Activated T-helper 17 cell treated with anti-CD3 and anti-CD28 coated beads, Interleukin-2, amount 50 U/mL, for 72 hours (primary cell): ENCODE measurements around the gene SLC8A3. TPM values are rescaled to one million over a fixed set of nuclear protein-coding genes. Genes with fewer than 3 reads are reported as not detected.

ENCODE experiments used
- ATAC-seq: fragments of 150-1000 bp; cut with Tn5 transposase; replicated peaks from 2 replicates; pipeline ENCODE4 v1.10.0; 2021; ENCODE audit warnings: mild to moderate bottlenecking, moderate library complexity
- H3K27ac Mint-ChIP-seq: one replicate; pipeline ENCODE4 v1.8.0; 2022; ENCODE audit warnings: mixed read lengths
- H3K27me3 Mint-ChIP-seq: one replicate; pipeline ENCODE4 v1.8.0; 2022; ENCODE audit warnings: mixed read lengths
- H3K36me3 Mint-ChIP-seq: one replicate; pipeline ENCODE4 v1.8.0; 2022; ENCODE audit warnings: low read depth, mild to moderate bottlenecking, mixed read lengths
- H3K4me1 Mint-ChIP-seq: one replicate; pipeline ENCODE4 v1.8.0; 2022; ENCODE audit warnings: mixed read lengths
- H3K4me3 Mint-ChIP-seq: one replicate; pipeline ENCODE4 v1.8.0; 2022; ENCODE audit warnings: mild to moderate bottlenecking, mixed read lengths
- H3K9me3 Mint-ChIP-seq: one replicate; pipeline ENCODE4 v1.8.0; 2022; ENCODE audit warnings: mixed read lengths
- total RNA-seq, 2 donors: library from RNA; stranded (reverse); gene quantifications; one replicate each; pipeline ENCODE4 v1.2.3, GENCODE V29; 2022

Gene SLC8A3
- total RNA-seq, 2 donors from 2014 or later = 0.15 to 2.0 TPM

DNA sequence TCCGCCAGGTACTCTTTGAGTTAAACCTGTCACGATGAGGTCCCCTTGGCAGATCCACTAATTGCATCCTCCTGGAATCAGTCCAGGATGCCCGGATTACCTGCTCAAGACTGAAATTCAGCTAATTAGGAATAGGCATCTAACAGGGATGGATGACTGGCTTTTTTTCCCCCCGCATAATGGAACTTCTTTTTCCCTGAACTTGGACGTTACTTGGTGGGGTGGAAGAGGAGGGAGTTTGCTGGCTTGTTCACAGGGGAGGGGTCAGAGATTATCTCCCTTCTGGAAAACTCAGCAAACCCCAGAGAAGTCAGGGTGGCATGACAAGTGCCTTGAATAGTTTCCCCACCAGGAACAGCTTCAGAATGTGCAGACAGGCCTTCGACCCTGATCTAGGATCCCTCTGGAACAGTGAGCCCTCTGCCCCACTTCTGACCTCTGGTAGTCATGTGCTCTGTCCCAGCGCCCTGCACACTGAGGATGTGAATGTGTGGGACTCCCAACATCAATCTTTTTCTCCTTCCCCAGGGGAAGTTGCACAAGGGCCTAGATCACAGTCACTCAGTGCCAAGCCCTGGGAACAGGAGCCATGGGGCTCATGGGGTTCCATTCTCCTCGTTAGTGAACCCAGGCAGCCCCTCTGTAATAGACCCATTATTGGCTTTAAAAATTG, 167.1 kb downstream of the SLC8A3 start:
- ATAC-seq = no peak
- H3K9me3 Mint-ChIP-seq = no peaks in the 10 kb centered on the region
- H3K4me1 Mint-ChIP-seq = peaks cover 8% of the 10 kb centered on the region
- no peaks in the 10 kb centered on the region for H3K36me3 Mint-ChIP-seq
- no peak overlapping the region for H3K27ac Mint-ChIP-seq
- peaks cover 8% of the 10 kb centered on the region for H3K27me3 Mint-ChIP-seq
- no peak overlapping the region for H3K4me3 Mint-ChIP-seq

DNA sequence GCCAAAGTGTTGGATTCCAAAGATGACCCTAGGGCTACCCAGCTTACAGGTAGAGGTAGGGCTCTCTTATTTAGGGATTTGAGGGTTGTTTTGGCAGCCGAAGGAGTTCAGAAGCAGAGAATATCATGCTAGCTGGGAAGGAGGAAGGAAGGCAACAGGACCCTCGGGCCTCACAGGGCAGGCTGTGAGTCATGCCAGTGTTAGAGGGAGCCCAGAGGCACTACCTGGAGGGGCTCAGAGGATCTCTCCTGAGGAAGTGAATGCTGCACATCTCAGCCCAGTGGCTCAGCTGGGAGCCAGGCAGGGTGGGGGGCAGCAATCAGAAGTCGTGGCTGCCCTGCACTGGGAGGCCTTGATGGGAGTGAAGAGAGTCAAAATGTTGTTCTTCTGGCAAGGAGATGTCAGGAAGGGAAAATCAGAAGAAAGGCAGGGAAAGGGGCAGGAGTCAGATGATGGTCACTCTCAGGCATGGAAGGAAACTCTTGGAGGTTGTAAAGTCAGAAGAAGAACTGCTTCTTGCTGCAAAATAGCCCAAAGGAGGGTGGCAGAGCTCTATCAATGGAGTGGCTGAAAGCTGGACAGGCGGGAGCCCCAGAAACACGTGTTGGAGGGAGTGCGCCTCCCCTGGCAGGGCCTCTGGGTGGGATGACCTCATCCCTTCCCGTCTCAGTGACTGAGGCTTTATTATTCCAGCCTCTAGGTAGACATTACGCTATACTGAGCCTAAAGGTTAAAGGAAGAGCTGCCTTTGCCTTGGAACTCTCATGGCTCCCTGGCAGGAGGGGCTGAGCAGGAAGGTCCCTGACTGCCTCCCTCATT, 168.2 kb downstream of the SLC8A3 start:
- H3K4me1 Mint-ChIP-seq = peaks cover 8% of the 10 kb centered on the region
- H3K4me3 Mint-ChIP-seq = no peak overlapping the region

GRCh38 chr14:70019695-70020094, 169.1 kb downstream of the SLC8A3 start:
- no peaks in the 10 kb centered on the region for H3K9me3 Mint-ChIP-seq
- no peak overlapping the region for H3K27ac Mint-ChIP-seq
- no peaks in the 10 kb centered on the region for H3K36me3 Mint-ChIP-seq
- no peak for ATAC-seq
- H3K4me3 Mint-ChIP-seq = no peak overlapping the region
- H3K4me1 Mint-ChIP-seq = peaks cover 8% of the 10 kb centered on the region
- peaks cover 15% of the 10 kb centered on the region for H3K27me3 Mint-ChIP-seq

More for the DNA sequence above, 168.2 kb downstream of the SLC8A3 start:
- Mint-ChIP-seq H3K27me3 (peaks cover 8% of the 10 kb centered on the region), H3K36me3 (no peaks in the 10 kb centered on the region), H3K9me3 (no peaks in the 10 kb centered on the region), H3K27ac (no peak overlapping the region)
- no peak for ATAC-seq

- peak; percentile 43 for ATAC-seq
- Mint-ChIP-seq H3K36me3 (no peaks in the 10 kb centered on the region), H3K4me3 (no peak overlapping the region), H3K27me3 (peaks cover 15% of the 10 kb centered on the region), H3K9me3 (no peaks in the 10 kb centered on the region), H3K27ac (no peak overlapping the region), H3K4me1 (peaks cover 8% of the 10 kb centered on the region)
These were observed 170.0 kb downstream of the SLC8A3 start for GRCh38 chr14:70018713-70019211.

DNA sequence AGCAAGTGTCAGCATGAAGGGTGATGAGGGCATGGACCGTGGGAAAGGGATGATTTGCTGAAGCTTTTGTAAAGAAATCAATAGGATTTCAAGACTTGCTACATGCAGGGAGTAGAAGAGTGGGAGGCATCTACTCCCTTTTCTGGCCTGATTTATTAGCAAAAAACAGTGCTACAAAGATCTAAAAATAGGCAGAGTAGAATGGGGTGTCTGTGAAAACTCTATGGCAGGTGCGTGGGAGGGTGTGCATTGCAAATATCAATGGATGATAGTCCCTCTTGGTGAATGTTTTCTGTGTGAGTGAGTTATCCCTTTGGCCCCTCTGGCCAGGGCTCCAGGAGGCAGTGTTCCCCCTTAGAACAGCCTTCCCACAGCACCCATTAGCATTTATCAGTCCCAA, 170.5 kb downstream of the SLC8A3 start:
- H3K4me1 Mint-ChIP-seq = peaks cover 8% of the 10 kb centered on the region
- no peak overlapping the region for H3K4me3 Mint-ChIP-seq
- no peak overlapping the region for H3K27ac Mint-ChIP-seq
- no peaks in the 10 kb centered on the region for H3K36me3 Mint-ChIP-seq
- no peaks in the 10 kb centered on the region for H3K9me3 Mint-ChIP-seq
- H3K27me3 Mint-ChIP-seq = peaks cover 15% of the 10 kb centered on the region
- ATAC-seq = peak; percentile 9

GRCh38 chr14:70014406-70015095, 174.2 kb downstream of the SLC8A3 start:
- H3K4me3 Mint-ChIP-seq = no peak overlapping the region
- peaks cover 8% of the 10 kb centered on the region for H3K4me1 Mint-ChIP-seq
- H3K9me3 Mint-ChIP-seq = no peaks in the 10 kb centered on the region
- no peaks in the 10 kb centered on the region for H3K36me3 Mint-ChIP-seq
- no peak for ATAC-seq
- H3K27me3 Mint-ChIP-seq = peaks cover 10% of the 10 kb centered on the region
- H3K27ac Mint-ChIP-seq = no peak overlapping the region

GRCh38 chr14:70013271-70013873, 175.4 kb downstream of the SLC8A3 start:
- H3K36me3 Mint-ChIP-seq = no peaks in the 10 kb centered on the region
- peaks cover 10% of the 10 kb centered on the region for H3K27me3 Mint-ChIP-seq
- H3K4me3 Mint-ChIP-seq = no peak overlapping the region
- ATAC-seq = peak; percentile 39
- no peaks in the 10 kb centered on the region for H3K9me3 Mint-ChIP-seq
- peaks cover 6% of the 10 kb centered on the region for H3K4me1 Mint-ChIP-seq
- H3K27ac Mint-ChIP-seq = no peak overlapping the region

DNA sequence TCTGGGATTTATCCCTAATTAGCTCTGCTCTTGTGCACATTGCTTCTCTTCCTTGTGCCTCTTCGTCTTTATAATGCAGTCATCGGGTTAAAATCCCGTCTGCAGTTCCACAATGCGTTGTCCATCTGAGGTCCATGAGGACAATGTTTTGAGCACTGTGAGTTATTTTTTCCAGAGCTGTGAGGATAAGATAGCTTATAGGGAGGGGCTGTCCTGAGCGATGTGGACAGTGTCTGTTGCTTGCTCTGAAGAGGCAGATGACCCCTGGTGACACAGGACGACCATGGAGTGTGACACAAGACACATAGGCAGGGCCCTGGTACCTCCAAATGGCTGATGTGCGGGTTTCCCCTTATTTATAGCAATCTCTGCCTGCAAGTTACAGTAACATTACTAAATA, 177.0 kb downstream of the SLC8A3 start:
- Mint-ChIP-seq H3K36me3 (no peaks in the 10 kb centered on the region), H3K27me3 (peaks cover 7% of the 10 kb centered on the region), H3K9me3 (no peaks in the 10 kb centered on the region), H3K4me3 (no peak overlapping the region), H3K4me1 (no peaks in the 10 kb centered on the region), H3K27ac (no peak overlapping the region)
- ATAC-seq = no peak

- ATAC-seq = no peak
- no peaks in the 10 kb centered on the region for H3K36me3 Mint-ChIP-seq
- H3K9me3 Mint-ChIP-seq = no peaks in the 10 kb centered on the region
- H3K4me3 Mint-ChIP-seq = no peak overlapping the region
- peaks cover 7% of the 10 kb centered on the region for H3K27me3 Mint-ChIP-seq
- no peak overlapping the region for H3K27ac Mint-ChIP-seq
- no peaks in the 10 kb centered on the region for H3K4me1 Mint-ChIP-seq
These were observed 177.7 kb downstream of the SLC8A3 start for GRCh38 chr14:70011098-70011497.

DNA sequence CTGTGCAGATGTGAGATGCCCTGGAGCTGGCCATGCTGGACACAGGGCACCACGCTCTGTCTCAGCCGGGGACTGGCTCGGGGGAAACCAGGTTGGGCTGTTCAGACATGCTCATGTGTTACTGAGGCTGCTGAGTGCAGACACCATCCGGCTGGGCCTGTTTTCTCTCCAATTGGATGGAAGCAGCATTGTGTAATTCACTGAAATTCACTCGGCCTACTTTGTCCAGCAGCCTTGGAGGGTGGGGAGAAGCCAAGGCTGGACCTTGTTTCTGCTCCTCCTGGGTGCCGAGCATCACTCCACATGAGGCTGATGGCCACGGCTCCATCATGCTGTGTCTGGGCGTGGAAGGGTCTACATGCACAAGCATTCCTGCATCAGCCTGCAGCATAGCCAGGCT, 178.8 kb downstream of the SLC8A3 start:
- Mint-ChIP-seq H3K27ac (no peak overlapping the region), H3K36me3 (no peaks in the 10 kb centered on the region), H3K9me3 (no peaks in the 10 kb centered on the region), H3K4me3 (no peak overlapping the region), H3K27me3 (peaks cover 2% of the 10 kb centered on the region), H3K4me1 (no peaks in the 10 kb centered on the region)
- ATAC-seq = no peak

- no peak for ATAC-seq
- Mint-ChIP-seq H3K36me3 (no peaks in the 10 kb centered on the region), H3K27ac (no peak overlapping the region), H3K4me3 (no peak overlapping the region), H3K27me3 (no peaks in the 10 kb centered on the region), H3K9me3 (no peaks in the 10 kb centered on the region), H3K4me1 (no peaks in the 10 kb centered on the region)
These were observed 180.2 kb downstream of the SLC8A3 start for GRCh38 chr14:70008284-70009262.

DNA sequence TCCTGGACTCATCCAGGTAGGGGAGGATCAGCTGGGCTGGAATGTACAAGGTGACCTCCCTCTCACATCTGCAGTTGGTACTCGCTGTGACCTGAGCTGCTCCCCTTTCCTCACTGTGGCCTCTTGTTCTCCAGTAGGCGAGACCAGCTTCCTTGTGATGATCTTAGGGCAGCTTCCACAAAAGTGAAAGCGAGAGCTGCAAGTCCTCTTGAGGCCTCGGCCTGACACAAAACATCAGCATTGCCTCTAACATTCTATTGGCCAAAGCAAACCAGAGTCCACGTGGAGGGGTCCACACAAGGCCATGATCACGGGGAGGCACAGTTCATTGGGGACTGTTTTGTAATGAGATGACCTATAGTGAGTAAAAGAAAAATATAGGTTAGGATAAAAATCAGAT, 182.1 kb downstream of the SLC8A3 start:
- Mint-ChIP-seq H3K27me3 (peaks cover 3% of the 10 kb centered on the region), H3K4me3 (no peak overlapping the region), H3K27ac (no peak overlapping the region), H3K9me3 (no peaks in the 10 kb centered on the region), H3K36me3 (no peaks in the 10 kb centered on the region), H3K4me1 (no peaks in the 10 kb centered on the region)
- ATAC-seq = no peak

GRCh38 chr14:70005281-70005805, 183.4 kb downstream of the SLC8A3 start:
- ATAC-seq = no peak
- Mint-ChIP-seq H3K27me3 (peaks cover 3% of the 10 kb centered on the region), H3K36me3 (no peaks in the 10 kb centered on the region), H3K4me3 (no peak overlapping the region), H3K27ac (no peak overlapping the region), H3K4me1 (no peaks in the 10 kb centered on the region), H3K9me3 (no peaks in the 10 kb centered on the region)
